IPS DF 4.7 (cell line): ENCODE results near the gene PKD2L1.
A peak's percentile ranks its signal among the peaks of the same experiment; 100 is the strongest.
"Not testable (repeated sequence)": the region's sequence is repeated elsewhere in the genome, so short reads cannot be mapped to it uniquely, and the experiment has no call there.

Experiments
- DNase-seq: peaks from one replicate; pipeline ENCODE4 v3.0.0-alpha.2; 2013; ENCODE audit warnings: low spot score; ENCODE audit errors: extremely low read depth

PKD2L1 gene

GRCh38 chr10:100330079-100330478 lies at the start of gene PKD2L1:
Gene PKD2L1 (minus strand): TSS chr10:100330228. CDS start chr10:100330103, 125 bp downstream.
- DNase-seq, result no peak

GRCh38 chr10:100377830-100378229 lies 47.8 kb upstream of the PKD2L1 start:
- no peak for DNase-seq

DNA sequence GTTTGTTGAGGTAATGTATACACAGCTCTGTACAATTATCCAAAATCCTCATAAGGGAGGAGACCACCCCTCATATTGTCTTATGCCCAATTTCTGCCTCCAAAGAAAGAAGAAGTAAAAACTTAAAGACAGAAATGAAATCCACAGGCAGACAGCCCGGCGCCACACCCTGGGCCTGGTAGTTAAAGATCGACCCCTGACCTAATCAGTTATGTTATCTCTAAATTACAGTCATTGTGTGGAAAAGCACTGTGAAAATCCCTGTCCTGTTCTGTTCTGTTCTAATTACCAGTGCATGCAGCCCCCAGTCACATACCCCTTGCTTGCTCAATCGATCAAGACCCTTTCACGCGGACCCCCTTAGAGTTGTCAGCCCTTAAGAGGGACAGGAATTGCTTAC lies 46.6 kb upstream of the PKD2L1 start:
- DNase-seq, result not testable (repeated sequence)

- not testable (repeated sequence) for DNase-seq
These were observed 44.8 kb upstream of the PKD2L1 start for GRCh38 chr10:100374677-100375353.

GRCh38 chr10:100374200-100374655 lies 44.2 kb upstream of the PKD2L1 start:
- DNase-seq, result no peak

DNA sequence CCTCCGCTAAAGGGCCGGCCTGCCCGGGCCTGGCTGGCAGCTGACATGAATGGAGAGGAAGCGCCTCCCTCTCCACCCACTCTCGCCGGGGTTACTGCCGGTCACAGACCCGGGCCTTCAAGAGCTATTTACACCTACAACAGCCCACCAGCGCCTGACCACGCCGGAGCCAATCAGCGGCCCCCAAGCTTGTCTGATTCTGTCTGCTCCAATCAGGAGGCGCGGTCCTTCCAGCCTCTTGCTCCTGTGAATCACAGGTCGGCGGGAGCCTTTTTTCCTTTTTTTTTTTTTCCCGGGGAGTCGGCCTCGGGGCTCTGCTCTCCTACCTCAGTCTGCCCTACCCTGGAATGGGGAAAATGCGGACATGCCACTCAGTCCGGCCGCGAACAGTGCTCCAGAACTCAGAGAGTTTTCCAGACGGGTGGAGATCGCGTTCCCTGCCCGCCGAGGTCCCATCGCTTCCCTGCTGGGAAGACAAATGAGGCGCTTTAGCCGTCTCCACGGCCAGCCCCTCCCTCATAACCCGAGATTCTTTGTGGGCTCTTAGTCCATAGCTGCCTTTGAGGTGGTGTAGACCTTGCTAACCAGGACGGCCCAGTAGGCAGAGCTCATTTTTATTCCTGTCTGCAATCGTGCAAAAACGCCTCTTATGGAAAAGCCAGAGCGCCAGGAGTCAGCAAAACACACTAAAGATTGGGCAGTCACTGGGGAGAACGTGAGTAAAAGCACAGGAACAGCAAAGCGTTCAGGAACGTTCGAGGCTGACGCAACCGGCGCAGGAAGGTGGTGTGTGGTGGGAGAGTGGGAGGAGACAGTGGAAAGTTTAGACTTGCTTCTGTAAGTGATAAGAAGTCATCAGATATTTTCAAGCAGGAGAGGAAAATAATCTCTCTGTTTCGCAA lies 43.5 kb upstream of the PKD2L1 start:
- DNase-seq, result peak; percentile 95

DNA sequence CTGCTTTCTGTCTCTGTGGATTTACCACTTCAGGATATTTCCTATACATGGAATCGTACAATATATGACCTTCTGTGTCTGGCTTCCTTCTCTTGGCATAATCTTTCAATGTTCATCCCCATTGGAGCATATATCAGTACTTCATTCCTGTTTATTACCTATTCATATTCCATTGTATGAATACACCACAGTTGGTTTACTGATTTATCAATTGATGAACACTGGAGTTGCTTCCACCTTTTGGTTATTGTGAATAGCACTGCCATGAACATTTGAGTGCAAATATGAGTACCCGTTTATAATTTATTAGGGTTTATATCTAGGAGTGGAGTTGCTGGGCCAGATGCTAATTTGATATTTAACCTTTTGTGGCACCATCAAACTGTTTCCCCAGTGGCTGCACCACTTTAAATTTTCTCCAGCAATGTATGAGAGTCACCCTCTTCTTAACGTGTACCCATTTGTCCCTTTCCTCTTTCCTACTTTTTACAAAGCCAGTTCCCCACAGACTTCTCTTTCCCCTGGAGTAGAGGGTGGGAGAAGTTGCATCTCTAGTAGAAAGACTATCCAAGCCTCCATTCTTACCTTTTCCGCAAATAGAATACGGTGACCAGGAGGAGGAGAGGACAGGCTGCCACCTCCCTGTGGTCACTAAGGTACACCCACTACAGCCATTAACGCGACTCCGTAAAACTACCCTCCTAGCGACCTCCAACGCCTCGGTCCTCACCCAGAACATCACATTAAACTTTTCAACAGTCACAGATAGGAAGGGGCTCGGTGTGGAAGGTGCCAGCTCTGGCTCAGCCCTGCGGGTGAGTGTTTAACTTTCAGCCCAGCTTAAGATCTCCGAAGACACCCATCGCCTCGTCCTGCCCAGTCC lies 42.6 kb upstream of the PKD2L1 start:
- DNase-seq, result no peak

DNA sequence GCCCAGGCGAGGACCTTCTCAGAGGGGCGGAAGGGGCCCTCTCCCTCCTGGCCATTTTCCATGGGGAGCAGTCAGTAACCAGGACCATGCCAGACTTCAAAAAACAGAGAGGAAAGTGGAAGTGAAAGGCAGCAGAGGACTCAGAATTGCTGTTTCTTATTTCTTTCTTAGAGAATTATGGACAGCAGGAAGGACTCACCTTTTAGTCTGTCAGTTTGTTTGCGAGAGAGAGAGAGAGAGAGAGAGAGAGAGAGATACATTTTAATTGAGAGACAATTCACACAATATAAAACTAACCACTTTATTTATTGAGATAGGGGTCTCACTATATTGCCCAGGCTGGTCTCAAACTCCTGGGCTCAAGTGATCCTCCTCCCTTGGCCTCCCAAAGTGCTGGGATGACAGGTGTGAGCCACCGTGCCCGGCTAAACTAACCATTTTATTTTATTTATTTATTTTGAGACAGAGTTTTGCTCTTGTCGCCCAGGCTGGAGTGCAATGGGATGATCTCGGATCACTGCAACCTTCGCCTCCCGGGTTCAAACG lies 41.5 kb upstream of the PKD2L1 start:
- DNase-seq, result no peak

DNA sequence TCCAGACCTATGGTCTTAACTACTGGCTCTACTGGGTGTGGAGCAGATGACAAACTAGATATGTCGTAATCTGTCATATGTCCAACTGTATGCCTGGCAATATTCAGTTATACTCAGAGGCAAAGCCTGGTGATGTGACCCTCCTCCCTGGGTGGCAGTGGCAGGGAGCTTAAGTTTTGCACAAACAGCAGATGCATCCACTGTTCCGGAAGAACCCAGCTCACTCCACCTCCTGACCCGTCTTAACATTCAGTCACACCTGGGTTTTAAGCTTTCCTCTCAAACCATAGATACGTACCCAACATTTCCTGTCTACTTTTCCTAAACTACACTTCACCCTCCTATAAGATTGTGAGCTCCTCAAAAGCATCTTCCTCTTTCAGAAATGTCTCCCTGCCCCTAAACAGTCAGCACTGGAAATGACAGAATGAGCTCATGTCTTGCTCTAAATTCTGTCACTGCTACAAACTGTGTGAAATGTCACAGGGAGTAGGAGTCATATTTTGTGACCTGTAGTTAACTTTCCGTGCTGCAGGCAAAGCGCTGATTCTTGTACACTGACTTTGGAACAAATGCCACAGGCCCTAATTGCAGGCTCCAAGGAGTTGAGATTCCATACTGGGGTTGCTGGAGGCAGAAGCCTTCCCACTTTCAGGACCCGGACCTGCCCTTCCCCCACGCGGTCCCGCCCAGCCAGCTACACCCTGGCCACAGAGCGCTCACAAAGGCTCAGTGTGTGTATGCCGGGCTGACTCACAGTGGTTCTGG lies 40.9 kb upstream of the PKD2L1 start:
- DNase-seq, result no peak

- DNase-seq, result no peak
These were observed 38.7 kb upstream of the PKD2L1 start for GRCh38 chr10:100368721-100369120.

GRCh38 chr10:100364735-100365391 lies 34.8 kb upstream of the PKD2L1 start:
- no peak for DNase-seq

DNA sequence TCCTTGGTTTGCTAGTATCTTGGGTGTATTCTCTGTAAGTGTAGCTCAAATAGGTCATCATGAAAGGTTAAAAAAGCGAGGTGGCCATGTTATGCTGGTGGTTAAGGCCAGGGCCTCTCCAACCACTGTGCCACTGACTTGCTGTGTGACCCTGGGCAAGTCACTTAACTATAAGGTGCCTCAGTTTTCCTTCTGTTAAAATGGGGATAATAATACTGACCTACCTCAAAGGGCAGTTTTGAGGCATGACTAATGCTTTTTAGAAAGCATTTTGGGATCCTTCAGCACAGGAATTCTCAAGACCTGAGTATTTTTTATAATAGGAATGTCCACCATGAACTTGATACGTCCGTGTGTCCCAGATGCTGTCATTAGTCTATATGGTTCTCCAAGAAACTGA lies 34.1 kb upstream of the PKD2L1 start:
- no peak for DNase-seq

DNA sequence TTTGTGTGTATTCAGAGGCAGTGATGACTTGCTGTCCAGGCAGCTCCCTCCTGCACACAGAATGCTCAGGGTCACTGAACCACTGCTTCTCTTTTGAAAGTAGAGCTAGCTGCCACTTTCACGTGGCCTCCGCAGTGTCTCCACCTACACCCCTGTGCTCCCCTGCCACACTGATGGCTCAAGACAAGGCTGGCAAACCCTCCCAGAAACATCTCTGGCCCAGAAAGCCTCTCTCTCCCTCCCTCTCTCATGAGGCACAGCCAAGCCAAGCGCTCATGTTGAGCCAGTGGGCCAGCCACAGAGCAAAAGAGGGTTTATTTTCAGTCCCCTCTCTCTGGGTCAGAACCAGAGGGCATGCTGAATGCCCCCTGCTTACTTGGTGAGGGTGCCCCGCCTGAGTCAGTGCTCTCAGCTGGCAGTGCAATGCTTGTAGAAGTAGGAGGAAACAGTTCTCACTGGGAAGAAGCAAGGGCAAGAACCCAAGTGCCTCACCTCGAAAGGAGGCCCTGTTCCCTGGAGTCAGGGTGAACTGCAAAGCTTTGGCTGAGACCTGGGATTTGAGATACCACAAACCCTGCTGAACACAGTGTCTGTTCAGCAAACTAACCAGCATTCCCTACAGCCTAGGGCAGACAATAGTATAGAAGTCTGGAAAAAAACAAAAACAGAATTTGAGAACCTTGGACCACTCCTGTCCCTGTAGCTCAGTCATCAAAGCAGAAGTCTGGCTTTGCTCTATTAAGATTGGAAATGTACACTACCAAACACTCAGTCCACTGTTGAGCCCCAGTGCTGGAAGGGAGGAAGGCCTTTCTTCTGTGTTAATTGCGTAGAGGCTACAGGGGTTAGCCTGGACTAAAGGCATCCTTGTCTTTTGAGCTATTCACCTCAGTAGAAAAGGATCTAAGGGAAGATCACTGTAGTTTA lies 32.8 kb upstream of the PKD2L1 start:
- DNase-seq, result no peak

DNA sequence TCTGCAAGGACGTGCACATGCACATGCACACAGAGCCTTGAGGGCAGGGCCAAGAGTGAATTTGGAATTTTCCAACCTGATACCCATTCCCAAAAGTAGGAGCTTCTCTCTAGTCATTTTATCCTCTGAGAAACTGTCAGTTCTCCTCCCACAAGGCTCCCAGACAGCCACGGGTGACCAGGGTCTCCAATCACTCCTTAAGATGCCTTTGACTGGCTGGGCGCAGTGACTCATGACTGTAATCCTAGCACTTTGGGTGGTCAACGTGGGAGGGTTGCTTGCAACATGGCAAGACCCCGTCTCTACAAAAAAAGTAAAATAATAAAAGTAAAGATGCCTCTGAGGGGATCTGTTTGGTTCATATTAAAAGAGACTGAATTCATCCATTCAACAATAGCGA lies 30.2 kb upstream of the PKD2L1 start:
- DNase-seq, result no peak

- no peak for DNase-seq
These were observed 29.6 kb upstream of the PKD2L1 start for GRCh38 chr10:100359529-100360150.

GRCh38 chr10:100359030-100359432 lies 29.0 kb upstream of the PKD2L1 start:
- no peak for DNase-seq

- no peak for DNase-seq
These were observed 27.2 kb upstream of the PKD2L1 start for GRCh38 chr10:100357059-100357858.
